ENCODE measurements around the gene BPHL.
"Not testable (repeated sequence)": the region's sequence is repeated elsewhere in the genome, so short reads cannot be mapped to it uniquely, and the experiment has no call there.

Gene BPHL

DNA sequence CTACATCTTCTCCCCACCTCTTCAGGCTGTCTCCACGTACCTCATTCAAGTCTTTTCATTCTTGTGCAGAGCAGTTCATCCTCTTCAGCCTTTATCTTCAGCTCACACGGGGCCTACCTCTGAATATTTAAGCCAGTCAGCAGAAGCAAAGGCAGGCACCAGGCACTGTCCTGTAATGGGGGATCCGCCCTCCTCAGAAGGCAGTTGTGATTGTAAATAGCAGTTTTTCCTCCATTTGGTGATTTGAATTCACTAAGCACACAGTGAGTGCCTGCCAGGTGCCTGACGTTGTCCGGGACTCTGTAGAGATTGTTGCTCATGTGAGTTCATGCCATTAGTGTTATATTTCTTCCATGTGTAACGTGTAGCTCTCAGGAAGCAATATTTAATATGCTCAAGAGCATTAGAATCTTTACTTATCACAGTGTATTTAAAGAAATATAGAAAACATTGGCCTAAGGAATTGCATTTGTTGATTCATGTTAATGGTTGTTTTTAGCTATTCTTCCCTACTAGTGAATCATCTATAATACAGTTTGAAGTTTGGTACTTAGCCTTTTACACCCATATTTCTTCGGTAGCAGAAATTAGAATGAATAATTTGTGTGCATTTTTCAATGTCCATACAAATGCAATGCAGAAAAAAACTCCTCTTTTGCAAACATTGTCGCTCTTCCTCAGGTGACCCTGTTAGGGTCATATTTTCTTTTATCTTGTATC, 17.9 kb downstream of the BPHL start:
- Mint-ChIP-seq H3K9me3 (no peaks in the 10 kb centered on the region), H3K4me3 (no peak overlapping the region), H3K36me3 (ENCODE audit: low read depth) (peaks cover 18% of the 10 kb centered on the region), H3K27ac (no peak overlapping the region), H3K4me1 (ENCODE audit: low read depth) (peaks cover 13% of the 10 kb centered on the region), H3K27me3 (no peaks in the 10 kb centered on the region)

DNA sequence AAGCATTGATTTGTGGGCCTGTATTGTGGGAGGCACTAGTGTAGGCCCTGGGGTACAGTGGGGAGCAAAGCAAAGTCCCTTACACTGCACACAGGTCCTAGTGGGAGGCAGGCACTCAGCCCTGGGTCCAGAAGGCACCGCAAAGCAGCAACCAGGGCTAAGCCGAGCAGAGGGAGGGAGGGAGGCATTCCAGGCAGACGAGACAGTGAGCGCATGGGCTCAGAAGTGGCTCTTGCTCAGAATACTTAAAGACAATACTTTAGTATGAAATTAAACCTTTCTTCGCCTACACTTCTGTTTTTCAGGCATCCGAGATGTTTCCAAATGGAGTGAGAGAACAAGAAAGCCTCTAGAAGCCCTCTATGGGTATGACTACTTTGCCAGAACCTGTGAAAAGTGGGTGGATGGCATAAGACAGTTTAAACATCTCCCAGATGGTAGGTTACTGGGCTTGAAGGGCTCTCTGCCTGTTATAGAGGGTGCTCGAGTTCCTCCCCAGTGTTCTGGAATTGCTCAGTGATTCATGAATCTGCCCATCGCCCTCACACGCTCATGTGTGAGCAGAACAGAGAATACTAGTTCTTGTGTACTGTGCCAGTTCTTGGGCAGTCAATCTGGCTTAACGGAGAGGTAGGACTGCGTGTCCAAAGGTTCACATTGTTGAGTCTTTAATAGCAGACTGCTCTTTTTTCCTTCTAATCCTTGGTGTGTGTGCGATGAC, 18.7 kb downstream of the BPHL start:
- Mint-ChIP-seq H3K36me3 (ENCODE audit: low read depth) (peaks cover 18% of the 10 kb centered on the region), H3K4me3 (no peak overlapping the region), H3K4me1 (ENCODE audit: low read depth) (peaks cover 13% of the 10 kb centered on the region), H3K27me3 (no peaks in the 10 kb centered on the region), H3K9me3 (no peaks in the 10 kb centered on the region), H3K27ac (no peak overlapping the region)

GRCh38 chr6:3137873-3138272, 19.4 kb downstream of the BPHL start:
- not testable (repeated sequence) for H3K27ac Mint-ChIP-seq, H3K4me3 Mint-ChIP-seq, H3K9me3 Mint-ChIP-seq, H3K27me3 Mint-ChIP-seq
- Mint-ChIP-seq H3K4me1 (ENCODE audit: low read depth) (peaks cover 13% of the 10 kb centered on the region), H3K36me3 (ENCODE audit: low read depth) (peaks cover 18% of the 10 kb centered on the region)

DNA sequence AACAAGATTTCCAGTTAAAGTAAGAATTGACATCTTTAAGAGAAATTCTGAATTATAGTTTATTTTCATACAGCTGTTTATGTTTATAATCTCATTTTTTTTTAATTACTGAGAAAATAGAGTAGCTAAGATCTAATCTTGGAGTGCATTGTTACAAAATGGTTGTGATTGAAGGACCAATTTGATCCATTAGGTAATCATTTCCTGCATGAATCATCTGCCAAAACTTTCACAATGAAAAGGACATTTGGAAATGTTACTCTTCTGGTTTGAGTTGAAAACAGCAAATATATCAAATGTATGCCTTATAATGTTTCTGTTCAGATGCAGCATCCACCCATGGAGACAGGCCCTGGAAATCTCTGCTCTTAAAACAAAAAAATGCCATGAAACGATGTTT, 19.8 kb downstream of the BPHL start:
- Mint-ChIP-seq H3K4me1 (ENCODE audit: low read depth) (peaks cover 13% of the 10 kb centered on the region), H3K4me3 (no peak overlapping the region), H3K36me3 (ENCODE audit: low read depth) (peaks cover 18% of the 10 kb centered on the region), H3K9me3 (no peaks in the 10 kb centered on the region), H3K27me3 (no peaks in the 10 kb centered on the region), H3K27ac (no peak overlapping the region)

DNA sequence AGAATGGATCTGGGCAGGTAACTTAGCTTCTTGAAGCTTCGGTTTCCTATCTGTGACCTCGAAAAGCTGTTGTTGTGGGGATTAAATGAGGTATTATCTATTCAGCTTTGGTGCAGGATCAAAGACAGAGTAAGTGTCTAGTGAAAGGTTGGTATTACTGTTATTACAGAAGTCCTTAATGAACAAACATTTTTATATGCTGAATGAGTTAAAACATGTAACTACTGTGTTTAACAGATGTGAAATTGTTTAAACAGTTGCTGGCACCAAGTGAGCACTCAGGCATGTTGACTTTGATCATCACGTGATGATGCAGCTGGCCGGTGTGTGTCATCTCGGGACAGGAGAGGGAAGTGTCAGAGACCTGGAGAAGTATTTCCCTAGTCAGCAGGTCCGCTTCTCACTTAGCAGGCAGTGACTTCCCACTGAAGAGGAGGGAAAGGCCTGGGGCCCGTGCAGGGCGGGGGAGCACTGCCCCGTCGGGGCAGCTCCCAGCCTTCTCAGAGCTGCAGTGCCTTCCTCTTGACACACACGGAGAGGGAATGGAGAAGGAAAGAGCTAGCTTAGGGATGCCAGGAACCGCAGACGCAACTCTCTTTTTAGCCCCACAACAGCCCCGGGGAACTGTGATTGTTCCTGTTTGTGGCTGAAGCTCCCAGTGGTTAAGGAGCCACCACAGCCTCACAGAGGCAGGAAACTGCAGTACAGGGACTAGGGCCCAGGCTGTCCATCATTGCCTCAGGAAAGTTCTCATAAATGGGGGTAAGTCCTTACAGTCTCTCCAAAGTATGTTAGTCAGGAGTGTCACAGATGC, 20.8 kb downstream of the BPHL start:
- no peak overlapping the region for H3K27ac Mint-ChIP-seq
- no peaks in the 10 kb centered on the region for H3K9me3 Mint-ChIP-seq
- peaks cover 13% of the 10 kb centered on the region for H3K4me1 Mint-ChIP-seq (ENCODE audit: low read depth)
- H3K36me3 Mint-ChIP-seq (ENCODE audit: low read depth), result peaks cover 18% of the 10 kb centered on the region
- no peak overlapping the region for H3K4me3 Mint-ChIP-seq
- H3K27me3 Mint-ChIP-seq, result no peaks in the 10 kb centered on the region

DNA sequence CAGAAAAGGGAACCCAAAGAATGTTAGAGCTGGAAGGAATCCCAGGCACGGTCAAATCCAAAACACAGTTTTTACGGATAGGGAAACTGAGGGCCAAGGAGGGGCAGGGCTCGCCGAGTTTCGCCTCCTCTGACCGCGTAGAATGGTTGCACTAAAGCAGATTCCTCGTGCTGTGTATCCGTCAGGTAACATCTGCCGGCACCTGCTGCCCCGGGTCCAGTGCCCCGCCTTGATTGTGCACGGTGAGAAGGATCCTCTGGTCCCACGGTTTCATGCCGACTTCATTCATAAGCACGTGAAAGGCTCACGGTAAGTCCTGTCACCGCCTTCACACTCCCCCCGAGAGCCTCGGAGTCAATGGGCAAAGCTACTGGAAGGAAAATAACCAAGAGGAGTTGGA, 21.7 kb downstream of the BPHL start:
- H3K27ac Mint-ChIP-seq, result no peak overlapping the region
- H3K4me3 Mint-ChIP-seq, result no peak overlapping the region
- H3K9me3 Mint-ChIP-seq, result no peaks in the 10 kb centered on the region
- peaks cover 13% of the 10 kb centered on the region for H3K4me1 Mint-ChIP-seq (ENCODE audit: low read depth)
- H3K36me3 Mint-ChIP-seq (ENCODE audit: low read depth), result peaks cover 22% of the 10 kb centered on the region
- H3K27me3 Mint-ChIP-seq, result no peaks in the 10 kb centered on the region

- H3K36me3 Mint-ChIP-seq (ENCODE audit: low read depth), result peaks cover 20% of the 10 kb centered on the region
- no peaks in the 10 kb centered on the region for H3K9me3 Mint-ChIP-seq
- peaks cover 13% of the 10 kb centered on the region for H3K4me1 Mint-ChIP-seq (ENCODE audit: low read depth)
- no peaks in the 10 kb centered on the region for H3K27me3 Mint-ChIP-seq
- no peak overlapping the region for H3K4me3 Mint-ChIP-seq
- H3K27ac Mint-ChIP-seq, result no peak overlapping the region
Measured at GRCh38 chr6:3142536-3142935, 24.0 kb downstream of the BPHL start.

DNA sequence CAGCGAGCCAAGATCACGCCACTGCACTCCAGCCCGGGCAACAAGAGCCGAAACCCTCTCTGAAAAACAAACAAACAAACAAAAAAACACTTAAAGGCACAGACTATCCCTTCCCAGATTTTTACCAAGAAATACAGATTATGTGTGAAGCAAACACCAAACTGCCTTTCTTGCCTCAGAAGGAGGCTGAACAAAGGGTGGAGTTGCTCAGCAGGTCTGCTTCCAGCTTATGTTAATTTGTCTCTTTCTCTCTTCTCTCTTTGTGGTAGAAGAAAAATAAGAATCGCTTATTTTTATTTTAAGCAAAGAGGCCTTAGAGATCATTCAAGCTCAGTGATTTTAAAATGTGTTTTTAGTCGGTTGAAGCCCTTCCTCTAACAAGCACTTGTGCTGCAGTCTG, 24.6 kb downstream of the BPHL start:
- Mint-ChIP-seq H3K27me3 (no peaks in the 10 kb centered on the region), H3K4me3 (no peak overlapping the region), H3K36me3 (ENCODE audit: low read depth) (peaks cover 15% of the 10 kb centered on the region), H3K4me1 (ENCODE audit: low read depth) (peaks cover 13% of the 10 kb centered on the region), H3K9me3 (no peaks in the 10 kb centered on the region), H3K27ac (no peak overlapping the region)

GRCh38 chr6:3144571-3144970, 26.1 kb downstream of the BPHL start:
- Mint-ChIP-seq H3K27me3 (no peaks in the 10 kb centered on the region), H3K27ac (no peak overlapping the region), H3K4me1 (ENCODE audit: low read depth) (no peaks in the 10 kb centered on the region), H3K36me3 (ENCODE audit: low read depth) (peaks cover 8% of the 10 kb centered on the region), H3K4me3 (no peak overlapping the region), H3K9me3 (no peaks in the 10 kb centered on the region)

DNA sequence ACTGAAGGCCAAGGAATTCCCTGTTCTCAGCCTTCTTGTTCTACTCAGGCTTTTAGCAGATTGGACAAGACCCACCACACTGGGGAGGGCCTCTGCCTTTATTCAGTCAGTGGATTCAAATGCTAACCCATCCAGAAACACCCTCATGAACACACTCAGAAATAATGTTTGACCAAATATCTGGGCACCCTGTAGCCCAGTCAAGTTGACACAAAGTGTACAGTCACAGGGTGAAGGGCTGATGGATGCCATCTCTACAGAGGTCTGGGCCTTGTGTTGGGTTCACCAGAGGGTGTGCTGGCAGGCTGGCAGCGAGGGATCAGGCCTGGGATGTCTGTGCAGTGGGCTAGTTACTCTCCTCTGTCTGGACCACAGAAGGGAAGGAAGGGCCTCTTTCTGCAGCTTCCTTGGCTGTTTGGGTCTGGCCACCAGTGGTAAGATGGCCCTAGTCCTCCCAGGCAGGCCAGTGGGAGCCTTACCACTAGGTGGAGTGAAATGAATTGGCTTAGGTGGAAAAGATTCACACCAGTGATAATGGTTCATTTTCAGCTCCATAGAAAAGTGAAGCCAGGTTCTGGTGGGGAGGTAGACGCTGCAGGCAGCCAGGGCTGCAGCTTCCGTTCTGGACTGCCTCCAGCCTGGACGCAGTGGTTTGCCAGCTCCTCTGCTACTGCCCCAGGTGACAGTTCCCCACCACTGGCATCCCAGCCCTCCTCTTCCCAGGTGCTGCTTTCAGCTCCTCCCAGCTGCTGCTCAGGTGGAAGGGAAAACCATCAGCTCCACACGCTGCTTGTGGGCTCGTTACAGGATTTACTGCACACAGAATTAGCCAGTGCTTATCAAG, 29.6 kb downstream of the BPHL start:
- H3K27me3 Mint-ChIP-seq, result no peaks in the 10 kb centered on the region
- H3K4me1 Mint-ChIP-seq (ENCODE audit: low read depth), result no peaks in the 10 kb centered on the region
- H3K36me3 Mint-ChIP-seq (ENCODE audit: low read depth), result peaks cover 3% of the 10 kb centered on the region
- no peak overlapping the region for H3K4me3 Mint-ChIP-seq
- no peaks in the 10 kb centered on the region for H3K9me3 Mint-ChIP-seq
- no peak overlapping the region for H3K27ac Mint-ChIP-seq

GRCh38 chr6:3151691-3152090, 33.2 kb downstream of the BPHL start:
- H3K27me3 Mint-ChIP-seq, result peaks cover 10% of the 10 kb centered on the region
- peaks cover under 1% of the 10 kb centered on the region for H3K4me1 Mint-ChIP-seq (ENCODE audit: low read depth)
- no peak overlapping the region for H3K4me3 Mint-ChIP-seq
- no peaks in the 10 kb centered on the region for H3K9me3 Mint-ChIP-seq
- H3K36me3 Mint-ChIP-seq (ENCODE audit: low read depth), result peaks cover 9% of the 10 kb centered on the region
- no peak overlapping the region for H3K27ac Mint-ChIP-seq

DNA sequence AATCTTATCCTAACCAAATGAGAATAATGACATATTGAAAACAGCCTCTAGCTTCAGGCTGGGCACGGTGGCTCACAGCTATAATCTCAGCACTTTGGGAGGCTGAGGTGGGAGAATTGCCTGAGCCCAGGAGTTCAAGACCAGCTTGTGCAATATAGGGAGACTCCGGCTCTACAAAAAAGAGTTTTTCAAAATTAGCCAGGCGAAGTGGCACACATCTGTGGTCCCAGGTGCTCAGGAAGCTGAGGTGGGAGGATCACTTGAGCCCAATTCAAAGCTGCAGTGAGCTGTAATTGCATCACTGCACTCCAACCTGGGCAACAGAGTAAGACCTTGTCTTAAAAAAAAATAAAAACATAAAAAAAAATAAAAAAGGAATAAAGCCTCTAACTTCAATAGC, 34.2 kb downstream of the BPHL start:
- Mint-ChIP-seq H3K27me3 (peaks cover 12% of the 10 kb centered on the region), H3K4me3 (no peak overlapping the region), H3K4me1 (ENCODE audit: low read depth) (peaks cover 5% of the 10 kb centered on the region), H3K36me3 (ENCODE audit: low read depth) (peaks cover 9% of the 10 kb centered on the region), H3K9me3 (no peaks in the 10 kb centered on the region), H3K27ac (no peak overlapping the region)

GRCh38 chr6:3155416-3155815, 36.9 kb downstream of the BPHL start:
- Mint-ChIP-seq H3K4me1 (ENCODE audit: low read depth) (peaks cover 14% of the 10 kb centered on the region), H3K4me3 (peak overlapping the region; percentile 45), H3K27me3 (peaks cover 12% of the 10 kb centered on the region)
- H3K27ac Mint-ChIP-seq; H3K9me3 Mint-ChIP-seq; H3K36me3 Mint-ChIP-seq (ENCODE audit: low read depth): not testable (repeated sequence)

- Mint-ChIP-seq H3K4me1 (ENCODE audit: low read depth) (peaks cover 14% of the 10 kb centered on the region), H3K27me3 (peaks cover 17% of the 10 kb centered on the region)
Measured at GRCh38 chr6:3156184-3157130, 37.9 kb downstream of the BPHL start.

More at GRCh38 chr6:3156184-3157130, 37.9 kb downstream of the BPHL start:
- H3K36me3 Mint-ChIP-seq (ENCODE audit: low read depth); H3K9me3 Mint-ChIP-seq: not testable (repeated sequence)
- Mint-ChIP-seq H3K27ac (peak overlapping the region; percentile 65), H3K4me3 (peak overlapping the region; percentile 87)

Data from stimulated activated naive CD8-positive, alpha-beta T cell treated with anti-CD3 and anti-CD28 coated beads, Interleukin-15, Interleukin-2, amounts not matched to agents 100 ng/mL and 50 ng/mL, for 24 hours (primary cell).